Measurements from ENCODE around the gene TMPRSS9.
A peak's percentile ranks its signal among the peaks of the same experiment; 100 is the strongest.

Gene TMPRSS9

DNA sequence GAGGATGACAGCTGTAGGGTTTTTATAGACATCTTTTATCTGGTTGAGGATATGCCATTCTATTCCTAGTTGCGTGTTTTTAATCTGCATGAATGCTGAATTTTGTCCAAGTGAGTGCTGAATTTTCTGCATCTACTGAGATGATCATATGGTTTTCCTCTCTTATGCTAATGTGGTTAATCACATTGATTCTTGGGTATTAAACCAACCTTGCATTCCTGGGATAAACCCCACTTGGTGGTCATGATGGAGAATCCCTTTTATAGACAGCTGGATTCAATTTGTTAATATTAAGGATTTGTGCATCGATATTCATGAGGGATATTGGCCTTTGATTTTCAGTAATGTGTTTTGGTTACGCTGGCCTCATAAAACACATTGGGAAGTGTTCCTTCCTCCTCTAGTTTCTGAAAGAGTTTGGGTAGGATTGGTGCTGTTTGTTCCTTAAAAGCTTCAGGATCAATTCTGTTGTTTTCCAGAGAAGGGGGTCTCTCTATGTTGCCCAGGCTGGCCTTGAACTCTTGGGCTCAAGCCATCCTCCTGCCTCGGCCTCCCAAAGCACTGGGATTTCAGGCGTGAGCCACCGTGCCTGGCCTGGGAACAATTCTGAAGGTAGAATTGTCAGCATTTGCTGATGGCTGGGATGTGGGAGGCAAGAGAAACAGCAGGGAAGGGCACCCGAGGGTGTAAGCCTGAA, 44.8 kb upstream of the TMPRSS9 start:
- no peak for TF ChIP-seq ZBTB8A (tag by site-specific recombination; IDR thresholded peaks at IDR 0.05)
- TF ChIP-seq SETDB1 (IDR thresholded peaks at IDR 0.05; ENCODE audit: insufficient read length, low read length) = peak; percentile 65
- no peaks in the 10 kb centered on the region for H3K36me3 ChIP-seq (ENCODE audit: control insufficient read depth in 2 of 2, insufficient read depth in 1 of 2, low read length in 2 of 2)
- POLR2A ChIA-PET = interaction anchor here (1.9 kb wide), 1 partner anchor 13 kb away, joined by 6 read pairs; the partner anchor contains the start of gene LSM7
- H3K9me3 ChIP-seq (ENCODE audit: control insufficient read depth, insufficient read depth, low read depth, low read length) = no peaks in the 10 kb centered on the region
- no peaks in the 10 kb centered on the region for H3K4me1 ChIP-seq (ENCODE audit: control insufficient read depth, insufficient read depth, low read length)
- H3K27ac ChIP-seq (ENCODE audit: extremely low read depth, low read depth, low read length) = no peak overlapping the region
- CTCF ChIA-PET = interaction anchor here (0.6 to 1.4 kb wide), 6 partner anchors 32 to 165 kb away, joined by 3 to 5 read pairs (median 4); no protein-coding TSS in a partner anchor
- H3K4me3 ChIP-seq (ENCODE audit: low read depth, low read length) = no peak overlapping the region

DNA sequence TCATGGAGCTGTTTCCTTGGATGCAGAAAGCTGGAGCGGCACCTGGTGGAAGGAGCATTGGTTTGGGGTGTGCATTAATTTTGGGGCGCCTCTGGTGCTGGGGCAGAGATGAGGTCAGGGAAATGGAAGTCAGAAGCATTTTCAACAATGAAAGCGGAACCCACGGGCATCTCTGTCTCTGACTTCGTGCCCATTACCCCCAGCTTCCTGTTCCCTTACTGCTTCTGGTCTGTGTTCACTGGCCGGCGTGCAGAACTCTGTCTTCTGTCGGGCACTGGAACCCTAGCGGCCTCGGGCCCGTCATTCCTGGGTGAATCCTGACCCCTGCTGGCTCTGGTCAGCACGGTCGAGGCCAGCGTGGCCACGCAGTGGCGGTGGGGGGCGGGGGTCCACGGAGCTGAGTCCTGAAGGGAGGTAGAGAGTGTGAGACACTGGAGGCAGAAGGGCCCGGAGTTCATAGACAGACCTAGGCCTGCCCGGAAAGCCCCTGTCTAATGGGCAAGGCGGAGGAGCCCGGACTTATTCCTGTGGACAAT, 44.2 kb upstream of the TMPRSS9 start:
- ChIA-PET CTCF (interaction anchor here (0.6 to 1.4 kb wide), 4 partner anchors 41 to 166 kb away, joined by 3 to 5 read pairs (median 4); no protein-coding TSS in a partner anchor), POLR2A (interaction anchor here (0.5 to 1.9 kb wide), 3 partner anchors 10 to 374 kb away, joined by 5 to 7 read pairs (median 6); partner anchors contain the start of gene LSM7)
- TF ChIP-seq IKZF3 (tag by site-specific recombination; IDR thresholded peaks at IDR 0.05) = no peak
- TF ChIP-seq TRIM28 (IDR thresholded peaks at IDR 0.05; ENCODE audit: borderline replicate concordance, low read length) = no peak
- TF ChIP-seq ZNF2 (tag by site-specific recombination; IDR thresholded peaks at IDR 0.05) = no peak
- no peak for TF ChIP-seq ZNF169 (tag by site-specific recombination; IDR thresholded peaks at IDR 0.05)
- TF ChIP-seq ZNF18 (tag by site-specific recombination; IDR thresholded peaks at IDR 0.05) = no peak
- TF ChIP-seq ZNF394 (tag by site-specific recombination; IDR thresholded peaks at IDR 0.05; ENCODE audit: borderline replicate concordance) = no peak
- no peak for TF ChIP-seq ZNF174 (tag by site-specific recombination; IDR thresholded peaks at IDR 0.05)
- TF ChIP-seq HOXA7 (CRISPR knock-in tag; IDR thresholded peaks at IDR 0.05; ENCODE audit: borderline replicate concordance) = no peak
- TF ChIP-seq ZNF398 (tag by site-specific recombination; IDR thresholded peaks at IDR 0.05) = no peak
- TF ChIP-seq ZNF133 (tag by site-specific recombination; IDR thresholded peaks at IDR 0.05) = no peak
- Histone ChIP-seq H3K4me3 (ENCODE audit: low read depth, low read length) (no peak overlapping the region), H3K27ac (ENCODE audit: extremely low read depth, low read depth, low read length) (no peak overlapping the region), H3K4me1 (ENCODE audit: control insufficient read depth, insufficient read depth, low read length) (no peaks in the 10 kb centered on the region), H3K9me3 (ENCODE audit: control insufficient read depth, insufficient read depth, low read depth, low read length) (no peaks in the 10 kb centered on the region), H3K36me3 (ENCODE audit: control insufficient read depth in 2 of 2, insufficient read depth in 1 of 2, low read length in 2 of 2) (no peaks in the 10 kb centered on the region)

GRCh38 chr19:2317300-2317699, 42.8 kb upstream of the TMPRSS9 start:
- POLR2A ChIA-PET = interaction anchor here (0.8 to 1.6 kb wide), 2 partner anchors 9 to 11 kb away, joined by 4 to 5 read pairs; partner anchors contain the start of gene LSM7
- Histone ChIP-seq H3K4me3 (ENCODE audit: low read depth, low read length) (no peak overlapping the region), H3K27ac (ENCODE audit: extremely low read depth, low read depth, low read length) (no peak overlapping the region), H3K9me3 (ENCODE audit: control insufficient read depth, insufficient read depth, low read depth, low read length) (no peaks in the 10 kb centered on the region), H3K4me1 (ENCODE audit: control insufficient read depth, insufficient read depth, low read length) (no peaks in the 10 kb centered on the region), H3K36me3 (ENCODE audit: control insufficient read depth in 2 of 2, insufficient read depth in 1 of 2, low read length in 2 of 2) (peaks cover 0 to 2% of the 10 kb centered on the region in 2 experiments; a peak in 1 of 3 replicates)
- CTCF ChIA-PET = no interaction called here
- TF ChIP-seq ZNF311 (tag by site-specific recombination; IDR thresholded peaks at IDR 0.05; ENCODE audit: borderline replicate concordance) (no peak), ZNF768 (tag by site-specific recombination; IDR thresholded peaks at IDR 0.05) (0 out of 2 replicates have a peak, but pooled peaks have one; percentile 56)

Measured in HEK293 (cell line).